Measurements from ENCODE around the gene NCAM1. TPM values are rescaled to one million over a fixed set of nuclear protein-coding genes. Genes with fewer than 3 reads are reported as not detected.

NCAM1 gene
- total and polyA plus RNA-seq, 12 donors, result 38.7 to 181 (median 111) TPM

DNA sequence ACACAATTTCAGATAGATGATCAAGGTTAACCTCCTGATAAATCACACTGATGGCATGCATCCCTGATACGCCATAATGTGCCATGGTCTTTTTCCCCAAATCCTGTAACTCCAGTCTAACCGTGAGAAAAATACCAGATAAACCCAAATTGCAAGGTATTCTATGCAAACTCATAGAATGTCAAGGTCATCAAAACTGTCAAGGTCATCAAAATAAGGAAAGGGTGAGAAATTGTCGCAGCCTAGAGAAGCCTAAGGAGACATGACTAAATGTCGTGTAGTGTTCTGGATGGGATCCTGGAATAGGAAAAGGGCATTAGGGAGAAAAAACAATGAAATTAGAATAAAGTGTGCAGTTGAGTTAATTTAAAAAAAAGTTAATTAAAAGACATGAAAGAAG lies 357.9 kb downstream of the NCAM1 start:
- DNase-seq, result no peak
- TF ChIP-seq, protein P1, sequence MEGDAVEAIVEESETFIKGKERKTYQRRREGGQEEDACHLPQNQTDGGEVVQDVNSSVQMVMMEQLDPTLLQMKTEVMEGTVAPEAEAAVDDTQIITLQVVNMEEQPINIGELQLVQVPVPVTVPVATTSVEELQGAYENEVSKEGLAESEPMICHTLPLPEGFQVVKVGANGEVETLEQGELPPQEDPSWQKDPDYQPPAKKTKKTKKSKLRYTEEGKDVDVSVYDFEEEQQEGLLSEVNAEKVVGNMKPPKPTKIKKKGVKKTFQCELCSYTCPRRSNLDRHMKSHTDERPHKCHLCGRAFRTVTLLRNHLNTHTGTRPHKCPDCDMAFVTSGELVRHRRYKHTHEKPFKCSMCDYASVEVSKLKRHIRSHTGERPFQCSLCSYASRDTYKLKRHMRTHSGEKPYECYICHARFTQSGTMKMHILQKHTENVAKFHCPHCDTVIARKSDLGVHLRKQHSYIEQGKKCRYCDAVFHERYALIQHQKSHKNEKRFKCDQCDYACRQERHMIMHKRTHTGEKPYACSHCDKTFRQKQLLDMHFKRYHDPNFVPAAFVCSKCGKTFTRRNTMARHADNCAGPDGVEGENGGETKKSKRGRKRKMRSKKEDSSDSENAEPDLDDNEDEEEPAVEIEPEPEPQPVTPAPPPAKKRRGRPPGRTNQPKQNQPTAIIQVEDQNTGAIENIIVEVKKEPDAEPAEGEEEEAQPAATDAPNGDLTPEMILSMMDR (IDR thresholded peaks at IDR 0.05), result no peak
- TF ChIP-seq POLR2A (IDR thresholded peaks at IDR 0.05), result no peak
- Histone ChIP-seq H3K27ac (no peak overlapping the region), H3K4me3 (no peak overlapping the region), H3K4me1 (replicated peaks in 1 of 2) (peaks cover 0 to 12% of the 10 kb centered on the region in 2 donors), H3K9me3 (replicated peaks in 1 of 3) (no peaks in the 10 kb centered on the region), H3K27me3 (no peaks in the 10 kb centered on the region), H3K36me3 (replicated peaks in 1 of 2) (no peaks in the 10 kb centered on the region)
- intact Hi-C loops (cut with DNase I), result no loop called here
- WGBS, 4 donors, result 62 to 78% (median 64%) methylated on average over 4 of the region's 4 CpGs

DNA sequence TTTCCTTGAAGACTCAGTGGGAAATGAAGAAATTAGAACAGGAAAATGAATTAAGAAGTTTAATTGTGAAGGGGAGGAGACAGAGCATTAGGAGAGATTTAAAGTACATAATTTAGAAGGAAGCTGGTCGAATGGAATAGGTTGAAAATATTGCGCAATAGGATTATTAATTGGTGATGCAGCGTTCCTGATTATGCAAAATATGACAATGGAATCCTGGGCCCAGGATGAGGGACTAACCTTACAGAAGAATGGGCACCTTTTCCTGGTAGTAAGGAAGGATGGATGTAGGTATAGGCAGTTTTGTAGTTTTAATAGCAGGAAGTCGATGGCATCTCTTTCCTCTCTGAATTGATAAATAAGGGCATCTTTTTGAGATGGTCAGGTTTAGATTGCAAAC lies 360.9 kb downstream of the NCAM1 start:
- Histone ChIP-seq H3K4me1 (replicated peaks in 1 of 2) (no peaks in the 10 kb centered on the region), H3K27ac (no peak overlapping the region), H3K27me3 (no peaks in the 10 kb centered on the region), H3K4me3 (no peak overlapping the region), H3K9me3 (replicated peaks in 1 of 3) (no peaks in the 10 kb centered on the region), H3K36me3 (replicated peaks in 1 of 2) (peaks cover 0 to 11% of the 10 kb centered on the region in 2 donors)
- WGBS, 4 donors, result 52 to 69% (median 60%) methylated on average over 4 of the region's 4 CpGs
- intact Hi-C loops (cut with DNase I), result no loop called here
- DNase-seq, result no peak
- TF ChIP-seq, protein P1 (IDR thresholded peaks at IDR 0.05), result no peak
- TF ChIP-seq POLR2A (IDR thresholded peaks at IDR 0.05), result no peak

DNA sequence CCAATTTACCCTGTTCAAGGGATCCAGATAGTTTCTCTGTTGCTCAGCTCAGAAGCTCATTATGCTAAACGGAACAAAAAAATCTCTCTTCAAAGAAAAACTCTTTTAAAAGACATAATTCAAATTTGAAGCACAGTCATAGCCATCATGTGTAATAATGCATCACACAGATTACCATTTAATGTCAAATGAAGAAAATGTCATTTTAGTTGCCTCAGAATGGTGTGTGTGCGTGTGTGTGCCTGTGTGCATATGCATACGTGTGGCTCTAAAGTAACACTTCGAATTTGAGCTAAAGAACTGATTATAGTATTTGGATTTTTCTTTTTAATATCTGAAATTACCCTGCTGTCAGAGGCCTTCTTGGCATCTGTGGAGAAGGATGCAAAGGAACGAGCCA lies 363.0 kb downstream of the NCAM1 start:
- Histone ChIP-seq H3K27me3 (no peaks in the 10 kb centered on the region), H3K36me3 (replicated peaks in 1 of 2) (peaks cover 0 to 19% of the 10 kb centered on the region in 2 donors), H3K4me1 (replicated peaks in 1 of 2) (no peaks in the 10 kb centered on the region), H3K27ac (no peak overlapping the region), H3K4me3 (no peak overlapping the region), H3K9me3 (replicated peaks in 1 of 3) (no peaks in the 10 kb centered on the region)
- no peak for TF ChIP-seq POLR2A (IDR thresholded peaks at IDR 0.05)
- TF ChIP-seq, protein P1 (IDR thresholded peaks at IDR 0.05), result no peak
- intact Hi-C loops (cut with DNase I), result no loop called here
- 95 to 99% (median 95%) methylated on average over 5 of the region's 5 CpGs for WGBS, 4 donors
- DNase-seq, result no peak

Small RNAs within 50 kb of the gene (small RNA-seq; reads per million reads assigned to genes)
- 0 reads per million in 2 donors for gene RNU7-187P
